Endodermal cell (in vitro differentiated cells): ENCODE measurements around the gene ALKBH5. TPM values are rescaled to one million over a fixed set of nuclear protein-coding genes. Genes with fewer than 3 reads are reported as not detected.

Experiments
- DNase-seq: peaks from one replicate; pipeline ENCODE4 v3.0.0-alpha.2; 2017
- H3K27ac ChIP-seq: 2 replicates; pipeline ENCODE4 v1.5.1; 2013; ENCODE audit warnings: mild to moderate bottlenecking, low read depth, low read length, moderate library complexity
- H3K27me3 ChIP-seq: 2 replicates; pipeline ENCODE4 v1.6.1; 2013; ENCODE audit warnings: mild to moderate bottlenecking, low read length, moderate library complexity; ENCODE audit not compliant: insufficient read depth, control insufficient read depth, poor library complexity, severe bottlenecking
- H3K36me3 ChIP-seq: 2 replicates; pipeline ENCODE4 v1.7.0; 2013; ENCODE audit warnings: mild to moderate bottlenecking, low read length, moderate library complexity; ENCODE audit not compliant: control insufficient read depth, insufficient read depth
- H3K4me1 ChIP-seq: one replicate; pipeline ENCODE4 v1.7.0; 2013; ENCODE audit warnings: low read length; ENCODE audit not compliant: control insufficient read depth, insufficient read depth
- H3K4me3 ChIP-seq: 2 replicates; pipeline ENCODE4 v1.5.1; 2013; ENCODE audit warnings: mild to moderate bottlenecking, low read length, moderate library complexity
- H3K9ac ChIP-seq: 2 replicates; pipeline ENCODE4 v1.6.1; 2013; ENCODE audit warnings: mild to moderate bottlenecking, low read length, moderate library complexity; ENCODE audit not compliant: poor library complexity, severe bottlenecking; ENCODE audit errors: extremely low read depth
- H3K9me3 ChIP-seq: 2 replicates; pipeline ENCODE4 v1.6.1; 2013; ENCODE audit warnings: mild to moderate bottlenecking, low read length, moderate library complexity; ENCODE audit not compliant: control insufficient read depth
- H3K27ac Mint-ChIP-seq: 2 replicates; pipeline ENCODE4 v1.8.0; 2020; ENCODE audit warnings: mixed read lengths
- H3K27me3 Mint-ChIP-seq: 2 replicates; pipeline ENCODE4 v1.8.0; 2021; ENCODE audit warnings: mild to moderate bottlenecking, mixed read lengths; ENCODE audit not compliant: insufficient read depth
- H3K36me3 Mint-ChIP-seq: 2 replicates; pipeline ENCODE4 v1.8.0; 2020; ENCODE audit warnings: low read depth, mixed read lengths
- H3K4me1 Mint-ChIP-seq: 2 replicates; pipeline ENCODE4 v1.8.0; 2020; ENCODE audit warnings: mixed read lengths
- H3K4me3 Mint-ChIP-seq: 2 replicates; pipeline ENCODE4 v1.8.0; 2020; ENCODE audit warnings: mild to moderate bottlenecking, moderate library complexity, mixed read lengths
- H3K9me3 Mint-ChIP-seq: 2 replicates; pipeline ENCODE4 v1.8.0; 2020; ENCODE audit warnings: mild to moderate bottlenecking, mixed read lengths
- CTCF ChIP-seq: fragments of 200-600 bp; sonication (generic); conservative IDR thresholded peaks from 2 replicates; pipeline ENCODE4 v1.5.0; 2021; ENCODE audit warnings: antibody characterized with exemption, mild to moderate bottlenecking
- WGBS, 2 experiments: methylation state at CpG; one replicate each; pipeline versions ENCODE4 v1.1.5 to v1.1.7; 2013; ENCODE audit warnings: missing lambda C conversion rate in 2 of 2, mixed read lengths in 1 of 2; ENCODE audit not compliant: insufficient coverage in 1 of 2, insufficient read length in 1 of 2; 5-methylcytosine and 5-hydroxymethylcytosine counted together
- total RNA-seq, 2 donors: library from RNA; stranded (reverse); fragmentation: NEBNext Ultra II Directional in 1 of 2; extraction: Animal tissue kit (Norgen Biotek cat#: 25700) in 1 of 2; gene quantifications; 2 replicates in 1 of 2; 3 replicates in 1 of 2; pipeline ENCODE4 v1.2.1, GENCODE V29; 2021

The ALKBH5 gene
- total RNA-seq, 2 donors from 2014 or later, result 64.1 to 80.9 TPM

GRCh38 chr17:18156171-18156975 lies 27.3 kb upstream of the ALKBH5 start:
- Histone ChIP-seq H3K9me3 (no peaks in the 10 kb centered on the region), H3K27ac (no peak overlapping the region), H3K4me3 (no peak overlapping the region), H3K27me3 (no peaks in the 10 kb centered on the region), H3K9ac (no peak overlapping the region), H3K4me1 (peaks cover 3% of the 10 kb centered on the region), H3K36me3 (no peaks in the 10 kb centered on the region)
- no peak for TF ChIP-seq CTCF
- H3K27me3 Mint-ChIP-seq, result no peaks in the 10 kb centered on the region
- no peak overlapping the region for H3K27ac Mint-ChIP-seq
- no peak overlapping the region for H3K4me3 Mint-ChIP-seq
- no peak for DNase-seq
- 86 to 88% methylated on average over 7 of the region's 8 CpGs for WGBS, 2 experiments
- H3K36me3 Mint-ChIP-seq, result no peaks in the 10 kb centered on the region
- no peaks in the 10 kb centered on the region for H3K9me3 Mint-ChIP-seq
- no peaks in the 10 kb centered on the region for H3K4me1 Mint-ChIP-seq

GRCh38 chr17:18156976-18157280 lies 26.7 kb upstream of the ALKBH5 start:
- Mint-ChIP-seq H3K36me3 (no peaks in the 10 kb centered on the region), H3K4me3 (no peak overlapping the region), H3K27me3 (no peaks in the 10 kb centered on the region), H3K27ac (no peak overlapping the region), H3K4me1 (no peaks in the 10 kb centered on the region), H3K9me3 (no peaks in the 10 kb centered on the region)
- no peaks in the 10 kb centered on the region for H3K27me3 ChIP-seq
- TF ChIP-seq CTCF, result no peak
- H3K36me3 ChIP-seq, result no peaks in the 10 kb centered on the region
- 90 to 99% methylated on average over 9 to 10 of the region's 10 CpGs for WGBS, 2 experiments
- H3K9me3 ChIP-seq, result no peaks in the 10 kb centered on the region
- H3K9ac ChIP-seq, result no peak overlapping the region
- no peak overlapping the region for H3K27ac ChIP-seq
- H3K4me1 ChIP-seq, result peaks cover 3% of the 10 kb centered on the region
- H3K4me3 ChIP-seq, result no peak overlapping the region
- DNase-seq, result no peak

GRCh38 chr17:18157354-18157985 lies 26.2 kb upstream of the ALKBH5 start:
- Histone ChIP-seq H3K36me3 (no peaks in the 10 kb centered on the region), H3K9me3 (no peaks in the 10 kb centered on the region), H3K4me3 (no peak overlapping the region), H3K4me1 (peaks cover 3% of the 10 kb centered on the region), H3K27ac (no peak overlapping the region), H3K9ac (no peak overlapping the region), H3K27me3 (no peaks in the 10 kb centered on the region)
- peak overlapping the region; percentile 90 for H3K27ac Mint-ChIP-seq
- no peak for DNase-seq
- H3K4me1 Mint-ChIP-seq, result no peaks in the 10 kb centered on the region
- peak overlapping the region; percentile 80 for H3K4me3 Mint-ChIP-seq
- H3K9me3 Mint-ChIP-seq, result no peaks in the 10 kb centered on the region
- TF ChIP-seq CTCF, result no peak
- H3K36me3 Mint-ChIP-seq, result no peaks in the 10 kb centered on the region
- 88 to 100% methylated on average over 1 to 22 of the region's 22 CpGs for WGBS, 2 experiments
- H3K27me3 Mint-ChIP-seq, result no peaks in the 10 kb centered on the region
